Testis (tissue), 3 donors: ENCODE measurements around the gene ZNF441. TPM values are rescaled to one million over a fixed set of nuclear protein-coding genes. Genes with fewer than 3 reads are reported as not detected.

ENCODE experiments used
- DNase-seq: peaks from one replicate; pipeline ENCODE4 v3.0.0-alpha.2; 2019
- H3K27ac ChIP-seq, 2 donors: fragments of 200-600 bp; sonication (generic); one replicate each; pipeline ENCODE4 v1.5.1; 2019
- H3K27me3 ChIP-seq: fragments of 200-600 bp; sonication (generic); one replicate; pipeline ENCODE4 v1.5.1; 2019
- H3K36me3 ChIP-seq: fragments of 200-600 bp; sonication (generic); one replicate; pipeline ENCODE4 v1.5.1; 2017; ENCODE audit warnings: low read depth; ENCODE audit errors: missing control alignments
- H3K4me1 ChIP-seq: fragments of 200-600 bp; sonication (generic); one replicate; pipeline ENCODE4 v1.5.1; 2019
- H3K4me3 ChIP-seq, 2 donors: fragments of 200-600 bp; sonication (generic); one replicate each; pipeline ENCODE4 v1.5.1; 2017 to 2019
- H3K9me3 ChIP-seq: fragments of 200-600 bp; sonication (generic); one replicate; pipeline ENCODE4 v1.5.1; 2017
- POLR2A ChIP-seq: fragments of 450-650 bp; IDR thresholded peaks from one replicate; pipeline ENCODE4 v1.6.1; 2017; ENCODE audit warnings: antibody characterized with exemption, mild to moderate bottlenecking, moderate library complexity
- WGBS, 2 donors: methylation state at CpG; one replicate each; pipeline ENCODE4 v1.1.5; 2018; 5-methylcytosine and 5-hydroxymethylcytosine counted together
- intact Hi-C: fragments of 100-400 bp; cut with DNase I; formaldehyde crosslinking; loops from one replicate; pipeline ENCODE4 v1.15.1; 2023; ENCODE audit warnings: low total_unique reads
- polyA plus RNA-seq: library from polyadenylated mRNA; stranded (reverse); fragments of 350-450 nt; fragmentation: Illumina TruSeq; extraction: RNeasy Lipid Tissue Mini Kit (QIAGEN cat#74804); gene quantifications from one replicate; pipeline ENCODE4 v1.2.3, GENCODE V29; 2014; ENCODE audit warnings: low read depth, low replicate concordance; ENCODE audit not compliant: insufficient read depth
- total RNA-seq, 2 donors: library from RNA; depleted of rRNA; stranded (reverse); fragments of >200 nt; gene quantifications; one replicate each; pipeline ENCODE4 v1.2.3, GENCODE V29; 2016
- TF ChIP-seq, protein P1 (sequence below), 3 experiments: fragments of 450-650 bp in 2 of 3; fragments of 200-600 bp in 1 of 3; sonication (generic) in 1 of 3; IDR thresholded peaks; one replicate each; pipeline ENCODE4 v1.5.1; 2016 to 2019; ENCODE audit warnings: antibody characterized with exemption in 3 of 3, mild to moderate bottlenecking in 2 of 3, moderate library complexity in 1 of 3

Gene ZNF441
- total and polyA plus RNA-seq, 3 donors from 2014 or later, result 2.4 to 13.8 (median 11.6) TPM

GRCh38 chr19:11745869-11746268 lies 20.9 kb upstream of the ZNF441 start:
- H3K27ac ChIP-seq, result no peak overlapping the region
- H3K27me3 ChIP-seq, result no peaks in the 10 kb centered on the region
- no peaks in the 10 kb centered on the region for H3K9me3 ChIP-seq
- no peaks in the 10 kb centered on the region for H3K4me1 ChIP-seq
- intact Hi-C loops, result no loop called here
- H3K4me3 ChIP-seq, result no peak overlapping the region
- DNase-seq, result no peak
- TF ChIP-seq POLR2A, result no peak
- TF ChIP-seq, protein P1, sequence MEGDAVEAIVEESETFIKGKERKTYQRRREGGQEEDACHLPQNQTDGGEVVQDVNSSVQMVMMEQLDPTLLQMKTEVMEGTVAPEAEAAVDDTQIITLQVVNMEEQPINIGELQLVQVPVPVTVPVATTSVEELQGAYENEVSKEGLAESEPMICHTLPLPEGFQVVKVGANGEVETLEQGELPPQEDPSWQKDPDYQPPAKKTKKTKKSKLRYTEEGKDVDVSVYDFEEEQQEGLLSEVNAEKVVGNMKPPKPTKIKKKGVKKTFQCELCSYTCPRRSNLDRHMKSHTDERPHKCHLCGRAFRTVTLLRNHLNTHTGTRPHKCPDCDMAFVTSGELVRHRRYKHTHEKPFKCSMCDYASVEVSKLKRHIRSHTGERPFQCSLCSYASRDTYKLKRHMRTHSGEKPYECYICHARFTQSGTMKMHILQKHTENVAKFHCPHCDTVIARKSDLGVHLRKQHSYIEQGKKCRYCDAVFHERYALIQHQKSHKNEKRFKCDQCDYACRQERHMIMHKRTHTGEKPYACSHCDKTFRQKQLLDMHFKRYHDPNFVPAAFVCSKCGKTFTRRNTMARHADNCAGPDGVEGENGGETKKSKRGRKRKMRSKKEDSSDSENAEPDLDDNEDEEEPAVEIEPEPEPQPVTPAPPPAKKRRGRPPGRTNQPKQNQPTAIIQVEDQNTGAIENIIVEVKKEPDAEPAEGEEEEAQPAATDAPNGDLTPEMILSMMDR (IDR thresholded peaks at IDR 0.05), result no peak
- no peaks in the 10 kb centered on the region for H3K36me3 ChIP-seq

DNA sequence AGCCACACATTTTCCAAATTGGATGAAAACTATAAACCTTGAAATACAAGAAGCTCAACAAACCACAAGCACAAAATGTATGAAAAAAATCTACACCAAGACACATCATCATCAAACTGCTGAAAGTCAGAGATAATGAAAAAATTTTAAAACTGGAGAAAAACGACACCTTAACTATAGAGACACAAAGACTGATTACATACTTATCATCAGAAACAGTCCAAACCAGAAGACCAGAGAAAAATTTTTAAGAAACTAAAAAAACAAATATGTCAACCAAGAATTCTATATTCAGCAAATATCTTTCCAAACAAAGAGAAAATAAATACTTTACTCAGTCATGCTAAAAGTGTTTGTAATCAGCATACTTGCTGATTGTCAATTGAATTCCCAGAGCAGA lies 19.5 kb upstream of the ZNF441 start:
- no peaks in the 10 kb centered on the region for H3K27me3 ChIP-seq
- DNase-seq, result no peak
- H3K9me3 ChIP-seq, result no peaks in the 10 kb centered on the region
- TF ChIP-seq POLR2A, result no peak
- TF ChIP-seq, protein P1 (IDR thresholded peaks at IDR 0.05), result no peak
- intact Hi-C loops, result no loop called here
- H3K4me3 ChIP-seq, result no peak overlapping the region
- H3K36me3 ChIP-seq, result no peaks in the 10 kb centered on the region
- H3K27ac ChIP-seq, result no peak overlapping the region
- 52 to 75% methylated on average over 1 of the region's 1 CpG for WGBS, 2 donors
- no peaks in the 10 kb centered on the region for H3K4me1 ChIP-seq

- H3K27ac ChIP-seq, result no peak overlapping the region
- no peaks in the 10 kb centered on the region for H3K36me3 ChIP-seq
- H3K4me1 ChIP-seq, result no peaks in the 10 kb centered on the region
- TF ChIP-seq, protein P1 (IDR thresholded peaks at IDR 0.05), result no peak
- TF ChIP-seq POLR2A, result no peak
- no peak overlapping the region for H3K4me3 ChIP-seq
- DNase-seq, result no peak
- intact Hi-C loops, result no loop called here
- 64 to 66% methylated on average over 2 of the region's 2 CpGs for WGBS, 2 donors
- H3K9me3 ChIP-seq, result no peaks in the 10 kb centered on the region
- no peaks in the 10 kb centered on the region for H3K27me3 ChIP-seq
Observed at GRCh38 chr19:11749751-11750150, 17.0 kb upstream of the ZNF441 start.

DNA sequence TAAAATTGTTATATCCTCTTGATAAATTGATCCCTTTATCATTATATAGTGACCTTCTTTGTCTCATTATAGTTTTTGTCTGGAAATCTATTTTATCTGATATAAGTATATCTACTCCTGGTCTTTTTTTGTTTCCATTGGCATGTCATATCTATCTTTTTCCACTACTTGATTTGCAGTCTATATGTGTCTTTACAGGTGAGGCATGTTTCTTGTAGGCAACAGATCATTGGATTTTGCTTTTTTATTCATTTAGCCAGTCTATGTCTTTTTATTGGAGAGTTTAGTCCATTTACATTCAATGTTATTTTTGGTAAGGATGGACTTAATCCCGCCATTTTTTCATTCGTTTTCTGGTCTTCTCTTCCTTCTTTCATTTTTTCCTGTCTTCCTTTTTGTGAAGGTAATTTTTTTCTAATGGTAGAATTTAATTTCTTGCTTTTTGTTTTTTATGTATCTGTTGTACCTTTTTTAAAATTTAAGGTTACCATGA lies 14.5 kb upstream of the ZNF441 start:
- Histone ChIP-seq H3K27ac (no peak overlapping the region), H3K4me3 (no peak overlapping the region), H3K27me3 (no peaks in the 10 kb centered on the region), H3K4me1 (no peaks in the 10 kb centered on the region), H3K36me3 (no peaks in the 10 kb centered on the region), H3K9me3 (no peaks in the 10 kb centered on the region)
- 82 to 87% methylated on average over 2 of the region's 2 CpGs for WGBS, 2 donors
- intact Hi-C loops, result no loop called here
- TF ChIP-seq, protein P1 (IDR thresholded peaks at IDR 0.05), result no peak
- TF ChIP-seq POLR2A, result no peak
- no peak for DNase-seq

- H3K4me3 ChIP-seq, result no peak overlapping the region
Observed at GRCh38 chr19:11754663-11755062, 12.1 kb upstream of the ZNF441 start.

More at GRCh38 chr19:11754663-11755062, 12.1 kb upstream of the ZNF441 start:
- Histone ChIP-seq H3K27me3 (no peaks in the 10 kb centered on the region), H3K4me1 (no peaks in the 10 kb centered on the region), H3K9me3 (no peaks in the 10 kb centered on the region), H3K27ac (no peak overlapping the region), H3K36me3 (no peaks in the 10 kb centered on the region)
- TF ChIP-seq, protein P1 (IDR thresholded peaks at IDR 0.05), result no peak
- no peak for TF ChIP-seq POLR2A
- no peak for DNase-seq
- 79 to 80% methylated on average over 4 of the region's 4 CpGs for WGBS, 2 donors
- intact Hi-C loops, result no loop called here
